ENCODE data around the gene LRCH3. TPM values are rescaled to one million over a fixed set of nuclear protein-coding genes. Genes with fewer than 3 reads are reported as not detected.

LRCH3 gene
- 9.4 TPM for polyA plus RNA-seq (2012; ENCODE audit: insufficient read depth, insufficient read length, low read depth)

GRCh38 chr3:197791113-197791891, at the start of gene LRCH3:
TSS of gene LRCH3 (plus strand) at chr3:197791254. CDS start at chr3:197791279, 25 bp downstream.
- H3K9me3 ChIP-seq, result no peaks in the 10 kb centered on the region
- H3K4me3 ChIP-seq (ENCODE audit: low read depth, low read length), result peak within 1 kb of the TSS; percentile 91
- no peaks in the 10 kb centered on the region for H3K27me3 ChIP-seq
- no peak for TF ChIP-seq CTCF (IDR thresholded peaks at IDR 0.05; ENCODE audit: low read depth, low read length)
- no peaks in the 10 kb centered on the region; the same call in 1 of the 2 replicates for H3K36me3 ChIP-seq
- no peaks in the 10 kb centered on the region for H3K4me1 ChIP-seq
- DNase-seq, result peak; percentile 93

GRCh38 chr3:197742787-197743186, 48.3 kb upstream of the LRCH3 start:
- Histone ChIP-seq H3K9me3 (no peaks in the 10 kb centered on the region), H3K4me1 (no peaks in the 10 kb centered on the region), H3K4me3 (ENCODE audit: low read depth, low read length) (no peak overlapping the region), H3K27me3 (no peaks in the 10 kb centered on the region), H3K36me3 (no peaks in the 10 kb centered on the region)
- DNase-seq, result no peak
- no peak for TF ChIP-seq CTCF (IDR thresholded peaks at IDR 0.05; ENCODE audit: low read depth, low read length)

- TF ChIP-seq CTCF (IDR thresholded peaks at IDR 0.05; ENCODE audit: low read depth, low read length), result no peak
- H3K9me3 ChIP-seq, result no peaks in the 10 kb centered on the region
- DNase-seq, result no peak
- no peaks in the 10 kb centered on the region for H3K27me3 ChIP-seq
- H3K36me3 ChIP-seq, result peaks cover 3% of the 10 kb centered on the region; the same call in 1 of the 2 replicates
- no peaks in the 10 kb centered on the region for H3K4me1 ChIP-seq
- no peak overlapping the region for H3K4me3 ChIP-seq (ENCODE audit: low read depth, low read length)
Measured at GRCh38 chr3:197746209-197746608, 44.8 kb upstream of the LRCH3 start.

GRCh38 chr3:197746801-197747237, 44.2 kb upstream of the LRCH3 start:
- no peaks in the 10 kb centered on the region for H3K27me3 ChIP-seq
- H3K4me3 ChIP-seq (ENCODE audit: low read depth, low read length), result no peak overlapping the region
- TF ChIP-seq CTCF (IDR thresholded peaks at IDR 0.05; ENCODE audit: low read depth, low read length), result no peak
- H3K9me3 ChIP-seq, result no peaks in the 10 kb centered on the region
- no peaks in the 10 kb centered on the region for H3K4me1 ChIP-seq
- H3K36me3 ChIP-seq, result peaks cover 3% of the 10 kb centered on the region; the same call in 1 of the 2 replicates
- DNase-seq, result no peak

GRCh38 chr3:197748597-197749314, 42.3 kb upstream of the LRCH3 start:
- Histone ChIP-seq H3K9me3 (no peaks in the 10 kb centered on the region), H3K4me3 (ENCODE audit: low read depth, low read length) (peak overlapping the region; percentile 97), H3K4me1 (no peaks in the 10 kb centered on the region), H3K27me3 (no peaks in the 10 kb centered on the region), H3K36me3 (peaks cover 3% of the 10 kb centered on the region; the same call in 1 of the 2 replicates)
- DNase-seq, result no peak
- no peak for TF ChIP-seq CTCF (IDR thresholded peaks at IDR 0.05; ENCODE audit: low read depth, low read length)

GRCh38 chr3:197749315-197749600, 41.8 kb upstream of the LRCH3 start:
- H3K4me3 ChIP-seq (ENCODE audit: low read depth, low read length), result peak overlapping the region; percentile 97
- H3K27me3 ChIP-seq, result no peaks in the 10 kb centered on the region
- DNase-seq, result peak; percentile 77
- no peak for TF ChIP-seq CTCF (IDR thresholded peaks at IDR 0.05; ENCODE audit: low read depth, low read length)
- no peaks in the 10 kb centered on the region for H3K9me3 ChIP-seq
- peaks cover 3% of the 10 kb centered on the region; the same call in 1 of the 2 replicates for H3K36me3 ChIP-seq
- H3K4me1 ChIP-seq, result no peaks in the 10 kb centered on the region
